OCI-LY1 (cell line): ENCODE results near the gene ZFC3H1.

ENCODE experiments used
- H2AFZ ChIP-seq: fragments of 200-600 bp; sonication (generic), shearing (Covaris generic); 2 replicates; pipeline ENCODE4 v1.6.0; 2014; ENCODE audit warnings: antibody characterized with exemption, mild to moderate bottlenecking, low read length
- H3F3A ChIP-seq: fragments of 200-600 bp; sonication (generic), shearing (Covaris generic); 2 replicates; pipeline ENCODE4 v1.6.0; 2014; ENCODE audit warnings: mild to moderate bottlenecking, antibody characterized with exemption, low read length, moderate library complexity; ENCODE audit not compliant: insufficient read depth
- H3K27ac ChIP-seq: fragments of 200-600 bp; sonication (generic); 2 replicates; pipeline ENCODE4 v1.5.1; 2014; ENCODE audit warnings: low read length, mixed run types, mild to moderate bottlenecking, low read depth; ENCODE audit not compliant: poor library complexity, severe bottlenecking
- H3K27me3 ChIP-seq: fragments of 200-600 bp; sonication (generic); 2 replicates; pipeline ENCODE4 v1.6.0; 2014; ENCODE audit warnings: antibody characterized with exemption, mild to moderate bottlenecking, low read length, moderate library complexity; ENCODE audit not compliant: insufficient read depth
- H3K36me3 ChIP-seq: fragments of 200-600 bp; sonication (generic); 2 replicates; pipeline ENCODE4 v1.6.1; 2014; ENCODE audit warnings: mild to moderate bottlenecking, antibody characterized with exemption, low read length, moderate library complexity, mixed read lengths; ENCODE audit not compliant: insufficient read depth
- H3K4me1 ChIP-seq: fragments of 200-600 bp; sonication (generic); 2 replicates; pipeline ENCODE4 v1.5.1; 2014; ENCODE audit warnings: mild to moderate bottlenecking, low read length, moderate library complexity; ENCODE audit not compliant: insufficient read depth, severe bottlenecking
- H3K4me2 ChIP-seq: fragments of 200-600 bp; sonication (generic), shearing (Covaris generic); 2 replicates; pipeline ENCODE4 v1.6.1; 2014; ENCODE audit warnings: low read length
- H3K4me3 ChIP-seq: fragments of 200-600 bp; sonication (generic); 2 replicates; pipeline ENCODE4 v1.5.1; 2014; ENCODE audit warnings: low read length, low read depth, mild to moderate bottlenecking, mixed read lengths; ENCODE audit not compliant: poor library complexity, severe bottlenecking
- H3K79me2 ChIP-seq: fragments of 200-600 bp; shearing (Covaris generic); 2 replicates; pipeline ENCODE4 v1.6.1; 2016; ENCODE audit warnings: mixed run types, low read length, mixed read lengths; ENCODE audit not compliant: insufficient read depth
- H3K9ac ChIP-seq: fragments of 200-600 bp; sonication (generic), shearing (Covaris generic); 2 replicates; pipeline ENCODE4 v1.6.1; 2014; ENCODE audit warnings: mild to moderate bottlenecking, low read length, mixed read lengths
- H3K9me2 ChIP-seq: fragments of 200-600 bp; sonication (generic), shearing (Covaris generic); 2 replicates; pipeline ENCODE4 v1.6.1; 2014; ENCODE audit warnings: low read depth, mild to moderate bottlenecking, low read length, mixed read lengths
- H3K9me3 ChIP-seq: fragments of 200-600 bp; shearing (Covaris generic); 2 replicates; pipeline ENCODE4 v1.6.1; 2014; ENCODE audit warnings: low read length, mixed read lengths
- H4K20me1 ChIP-seq: fragments of 200-600 bp; sonication (generic), shearing (Covaris generic); 2 replicates; pipeline ENCODE4 v1.6.0; 2016; ENCODE audit warnings: mild to moderate bottlenecking, low read length; ENCODE audit not compliant: insufficient read depth
- EZH2 ChIP-seq: fragments of 200-600 bp; sonication (generic), shearing (Covaris generic); IDR thresholded peaks from 2 replicates; pipeline ENCODE4 v1.8.0; 2017; ENCODE audit warnings: borderline replicate concordance, mixed run types, mild to moderate bottlenecking, antibody characterized with exemption, low read length, moderate library complexity, mixed read lengths
- TF ChIP-seq, protein P1 (sequence below): fragments of 200-600 bp; sonication (generic), shearing (Covaris generic); IDR thresholded peaks from 2 replicates; pipeline ENCODE4 v1.5.1; 2017; ENCODE audit warnings: mild to moderate bottlenecking, antibody characterized with exemption, low read length, moderate library complexity, mixed read lengths

ZFC3H1 gene

DNA sequence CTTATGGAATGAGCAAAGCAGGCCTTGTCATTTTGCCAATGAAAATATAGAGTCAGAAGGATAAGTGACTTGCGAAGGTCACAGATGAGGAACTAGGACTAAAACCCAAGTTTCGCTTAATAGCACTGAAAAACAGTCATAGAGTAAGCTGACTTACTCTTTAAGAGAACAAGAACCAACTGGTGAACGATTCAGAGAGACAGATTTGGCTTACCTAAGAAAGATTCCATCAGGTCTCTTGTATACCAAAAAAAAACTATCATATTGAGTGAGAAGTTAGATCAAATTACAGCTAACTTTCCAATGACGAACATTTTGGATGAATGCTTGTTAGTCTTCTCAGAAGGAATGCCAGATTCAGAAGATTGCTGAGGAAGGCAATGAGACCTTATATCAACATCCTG, 74.2 kb downstream of the ZFC3H1 start:
- no peak overlapping the region for H3K4me3 ChIP-seq
- H3F3A ChIP-seq: no peaks in the 10 kb centered on the region
- H2AFZ ChIP-seq: no peak overlapping the region

GRCh38 chr12:71587012-71587411, 76.6 kb downstream of the ZFC3H1 start:
- no peak overlapping the region for H3K9ac ChIP-seq
- H3K36me3 ChIP-seq: no peaks in the 10 kb centered on the region
- no peaks in the 10 kb centered on the region for H3K9me3 ChIP-seq
- H3K27ac ChIP-seq: no peak overlapping the region
- no peaks in the 10 kb centered on the region for H4K20me1 ChIP-seq
- H3K4me3 ChIP-seq: no peak overlapping the region
- H2AFZ ChIP-seq: no peak overlapping the region
- no peak for TF ChIP-seq EZH2
- TF ChIP-seq, protein P1, sequence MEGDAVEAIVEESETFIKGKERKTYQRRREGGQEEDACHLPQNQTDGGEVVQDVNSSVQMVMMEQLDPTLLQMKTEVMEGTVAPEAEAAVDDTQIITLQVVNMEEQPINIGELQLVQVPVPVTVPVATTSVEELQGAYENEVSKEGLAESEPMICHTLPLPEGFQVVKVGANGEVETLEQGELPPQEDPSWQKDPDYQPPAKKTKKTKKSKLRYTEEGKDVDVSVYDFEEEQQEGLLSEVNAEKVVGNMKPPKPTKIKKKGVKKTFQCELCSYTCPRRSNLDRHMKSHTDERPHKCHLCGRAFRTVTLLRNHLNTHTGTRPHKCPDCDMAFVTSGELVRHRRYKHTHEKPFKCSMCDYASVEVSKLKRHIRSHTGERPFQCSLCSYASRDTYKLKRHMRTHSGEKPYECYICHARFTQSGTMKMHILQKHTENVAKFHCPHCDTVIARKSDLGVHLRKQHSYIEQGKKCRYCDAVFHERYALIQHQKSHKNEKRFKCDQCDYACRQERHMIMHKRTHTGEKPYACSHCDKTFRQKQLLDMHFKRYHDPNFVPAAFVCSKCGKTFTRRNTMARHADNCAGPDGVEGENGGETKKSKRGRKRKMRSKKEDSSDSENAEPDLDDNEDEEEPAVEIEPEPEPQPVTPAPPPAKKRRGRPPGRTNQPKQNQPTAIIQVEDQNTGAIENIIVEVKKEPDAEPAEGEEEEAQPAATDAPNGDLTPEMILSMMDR: no peak
- no peaks in the 10 kb centered on the region for H3K27me3 ChIP-seq
- no peaks in the 10 kb centered on the region for H3K4me1 ChIP-seq
- H3K9me2 ChIP-seq: no peaks in the 10 kb centered on the region
- no peaks in the 10 kb centered on the region for H3K79me2 ChIP-seq
- H3K4me2 ChIP-seq: no peak overlapping the region
- no peaks in the 10 kb centered on the region for H3F3A ChIP-seq

More for the DNA sequence above, 74.2 kb downstream of the ZFC3H1 start:
- Histone ChIP-seq H3K36me3 (no peaks in the 10 kb centered on the region), H3K4me1 (no peaks in the 10 kb centered on the region), H3K79me2 (no peaks in the 10 kb centered on the region), H4K20me1 (no peaks in the 10 kb centered on the region), H3K9me3 (no peaks in the 10 kb centered on the region), H3K27me3 (no peaks in the 10 kb centered on the region), H3K27ac (no peak overlapping the region), H3K4me2 (no peak overlapping the region), H3K9ac (no peak overlapping the region), H3K9me2 (no peaks in the 10 kb centered on the region)
- no peak for TF ChIP-seq EZH2
- TF ChIP-seq, protein P1: no peak

- H3K9ac ChIP-seq: no peak overlapping the region
- no peak overlapping the region for H3K4me3 ChIP-seq
- H3K9me3 ChIP-seq: no peaks in the 10 kb centered on the region
- H3K79me2 ChIP-seq: no peaks in the 10 kb centered on the region
- H4K20me1 ChIP-seq: no peaks in the 10 kb centered on the region
- H3F3A ChIP-seq: no peaks in the 10 kb centered on the region
- no peaks in the 10 kb centered on the region for H3K9me2 ChIP-seq
- no peaks in the 10 kb centered on the region for H3K27me3 ChIP-seq
- H2AFZ ChIP-seq: no peak overlapping the region
- H3K4me2 ChIP-seq: no peak overlapping the region
- no peak overlapping the region for H3K27ac ChIP-seq
- TF ChIP-seq, protein P1: no peak
- TF ChIP-seq EZH2: no peak
- no peaks in the 10 kb centered on the region for H3K4me1 ChIP-seq
- H3K36me3 ChIP-seq: no peaks in the 10 kb centered on the region
These were observed 78.4 kb downstream of the ZFC3H1 start for GRCh38 chr12:71585218-71585617.
